ES-I3 (cell line): ENCODE data around the gene MCM8.

ENCODE experiments used
- H3K36me3 ChIP-seq: 2 replicates; pipeline ENCODE4 v1.6.1; 2013; ENCODE audit warnings: mild to moderate bottlenecking, low read length, control low read depth, moderate library complexity; ENCODE audit not compliant: insufficient read depth
- H3K4me1 ChIP-seq: 2 replicates; pipeline ENCODE4 v1.6.1; 2013; ENCODE audit warnings: mild to moderate bottlenecking, control low read depth, low read length; ENCODE audit not compliant: insufficient read depth
- H3K9ac ChIP-seq: 2 replicates; pipeline ENCODE4 v1.6.1; 2013; ENCODE audit warnings: low read depth, mild to moderate bottlenecking, low read length, moderate library complexity
- H3K9me3 ChIP-seq: 2 replicates; pipeline ENCODE4 v1.6.1; 2013; ENCODE audit warnings: mild to moderate bottlenecking, low read length, moderate library complexity; ENCODE audit not compliant: control insufficient read depth, insufficient read depth

MCM8 gene

DNA sequence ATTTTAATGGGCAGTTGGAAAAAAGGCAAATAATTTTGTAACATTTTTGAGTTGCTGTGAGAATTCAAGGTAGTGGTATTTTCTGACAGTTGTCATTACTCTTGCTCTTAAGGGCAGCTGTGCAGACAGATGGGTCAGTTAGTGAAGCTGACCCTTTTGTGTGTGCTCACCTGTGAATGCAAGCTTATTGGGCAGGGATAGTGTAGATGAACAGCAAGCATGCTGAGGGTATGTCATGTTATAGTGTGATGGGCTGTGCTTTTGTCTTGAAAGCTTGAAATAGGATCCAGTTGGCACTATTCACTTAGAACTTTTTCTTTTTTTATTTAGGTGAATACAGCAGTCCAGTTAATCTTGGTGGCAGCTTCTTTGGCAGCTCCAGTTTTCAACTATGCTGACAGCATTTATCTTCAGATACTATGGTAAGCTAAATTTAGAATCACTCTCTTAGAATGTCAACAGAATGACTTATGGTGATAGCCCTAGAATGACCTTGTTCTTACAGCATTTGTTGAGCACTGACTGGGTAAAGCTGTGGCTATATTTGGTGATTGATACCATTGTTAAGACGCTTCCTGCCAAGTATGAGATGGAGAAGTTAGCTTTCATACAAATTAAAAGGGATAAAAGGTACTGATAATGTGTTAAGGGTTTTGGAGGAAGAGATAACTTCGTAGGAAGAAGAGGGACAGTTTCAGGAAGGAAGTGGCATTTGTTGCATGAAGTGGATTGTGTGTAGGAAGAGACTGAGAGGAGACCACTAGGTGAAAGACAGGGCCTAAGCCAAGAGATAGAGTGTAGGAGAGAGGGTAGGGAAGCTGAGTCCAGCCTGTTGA is 83.9 kb downstream of the MCM8 start:
- H3K36me3 ChIP-seq, result peaks cover 5% of the 10 kb centered on the region
- H3K9me3 ChIP-seq, result no peaks in the 10 kb centered on the region
- no peak overlapping the region for H3K9ac ChIP-seq
- H3K4me1 ChIP-seq, result no peaks in the 10 kb centered on the region

DNA sequence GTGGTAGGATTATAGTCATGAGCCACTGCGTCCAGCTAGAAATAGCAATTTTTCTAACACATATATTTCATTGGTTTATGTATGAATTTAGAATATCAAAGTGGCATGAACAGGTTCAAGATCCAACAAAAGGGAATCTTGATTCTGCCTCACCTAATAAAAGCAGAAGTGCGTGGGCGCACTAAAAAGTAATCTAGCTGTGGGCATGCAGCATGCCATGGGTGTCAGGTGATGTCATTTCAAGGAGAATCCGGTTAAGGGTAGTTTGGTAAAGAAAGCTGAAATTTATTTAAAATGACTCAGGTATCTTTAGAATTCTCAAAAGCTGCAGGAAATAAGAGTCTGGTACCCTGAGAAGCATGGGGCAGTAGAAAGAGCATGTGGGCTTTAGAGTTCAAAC is 85.8 kb downstream of the MCM8 start:
- H3K9ac ChIP-seq, result no peak overlapping the region
- H3K9me3 ChIP-seq, result no peaks in the 10 kb centered on the region
- no peaks in the 10 kb centered on the region for H3K4me1 ChIP-seq
- peaks cover 11% of the 10 kb centered on the region for H3K36me3 ChIP-seq

DNA sequence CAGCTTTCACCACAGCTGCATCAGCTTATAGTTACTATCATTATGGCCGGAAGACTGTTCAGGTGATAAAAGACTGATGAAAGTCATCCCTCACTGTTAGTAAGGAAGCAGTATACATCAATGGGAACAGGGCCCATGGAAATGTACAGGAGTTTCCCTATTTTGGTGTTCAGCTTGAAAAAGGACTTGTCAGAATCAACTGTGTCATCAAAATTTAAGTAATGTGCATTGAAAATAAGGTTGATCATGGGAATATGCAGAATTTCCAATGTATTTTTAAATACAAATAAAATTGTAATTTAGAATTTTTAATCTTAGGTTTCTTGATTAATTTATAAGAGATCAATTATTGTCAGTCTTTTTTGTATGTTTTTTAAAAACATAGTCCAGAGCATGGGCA is 86.6 kb downstream of the MCM8 start:
- no peak overlapping the region for H3K9ac ChIP-seq
- peaks cover 11% of the 10 kb centered on the region for H3K36me3 ChIP-seq
- H3K9me3 ChIP-seq, result no peaks in the 10 kb centered on the region
- H3K4me1 ChIP-seq, result no peaks in the 10 kb centered on the region

DNA sequence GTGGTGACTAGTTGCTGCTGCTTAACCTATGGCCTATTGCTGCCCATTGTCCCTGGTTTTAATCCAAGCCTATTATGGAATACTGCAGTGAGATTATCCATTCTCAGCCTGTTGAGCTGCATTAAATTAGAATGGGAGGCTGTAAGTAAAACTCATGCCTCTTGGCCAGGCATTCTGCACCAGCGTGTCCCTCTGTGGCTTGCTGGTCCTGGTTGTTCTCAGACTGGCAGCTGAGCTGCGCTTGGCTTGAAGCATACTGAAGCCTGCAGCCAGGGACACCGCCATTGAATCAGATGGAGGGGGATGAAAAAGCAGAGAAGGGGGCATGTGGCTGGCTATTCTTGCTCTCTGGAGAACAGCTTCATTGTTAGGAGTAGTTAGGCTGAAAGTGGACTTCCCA is 87.8 kb downstream of the MCM8 start:
- no peaks in the 10 kb centered on the region for H3K9me3 ChIP-seq
- peaks cover 11% of the 10 kb centered on the region for H3K36me3 ChIP-seq
- H3K9ac ChIP-seq, result no peak overlapping the region
- H3K4me1 ChIP-seq, result no peaks in the 10 kb centered on the region

DNA sequence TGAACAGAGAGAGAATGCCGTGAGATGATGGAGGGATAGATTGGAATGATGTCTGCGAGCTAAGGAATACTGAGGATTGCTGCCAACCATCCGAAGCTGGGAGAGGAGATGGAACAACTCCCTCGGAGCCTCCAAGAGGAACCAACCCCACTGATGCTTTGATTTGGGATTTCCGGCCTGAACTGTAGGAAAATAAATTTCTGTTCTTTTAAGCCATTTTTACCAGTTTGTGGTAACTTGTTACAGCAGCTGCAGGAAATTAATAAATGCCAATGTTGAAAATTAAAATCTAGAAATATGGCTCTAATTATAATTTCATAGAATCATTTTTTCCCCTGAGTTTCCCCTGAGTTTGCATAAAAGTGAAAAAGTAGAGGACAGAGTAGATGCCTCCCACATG is 89.3 kb downstream of the MCM8 start:
- no peaks in the 10 kb centered on the region for H3K9me3 ChIP-seq
- H3K36me3 ChIP-seq, result peaks cover 7% of the 10 kb centered on the region
- H3K9ac ChIP-seq, result no peak overlapping the region
- no peaks in the 10 kb centered on the region for H3K4me1 ChIP-seq

DNA sequence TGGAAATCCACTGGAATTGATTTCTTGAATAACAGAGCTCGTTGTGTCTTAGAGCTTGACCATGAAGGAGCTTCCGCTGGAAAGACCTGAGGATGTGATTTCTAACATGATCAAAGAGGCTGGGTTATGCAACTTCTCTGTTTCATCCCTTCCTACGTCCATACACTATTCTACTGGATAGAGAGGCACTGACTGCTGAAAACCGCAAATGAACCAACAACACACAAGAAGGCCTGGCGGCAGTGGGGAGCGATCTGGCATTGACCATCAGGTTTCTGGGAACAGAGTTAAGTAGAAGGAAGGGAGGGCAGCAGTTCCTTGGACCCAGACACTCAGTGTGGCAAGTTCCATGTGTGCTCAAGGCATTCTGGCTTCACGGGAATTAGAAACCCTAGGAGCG is 90.1 kb downstream of the MCM8 start:
- no peaks in the 10 kb centered on the region for H3K9me3 ChIP-seq
- H3K36me3 ChIP-seq, result peaks cover 5% of the 10 kb centered on the region; the same call in 1 of the 2 replicates
- H3K4me1 ChIP-seq, result no peaks in the 10 kb centered on the region
- no peak overlapping the region for H3K9ac ChIP-seq

DNA sequence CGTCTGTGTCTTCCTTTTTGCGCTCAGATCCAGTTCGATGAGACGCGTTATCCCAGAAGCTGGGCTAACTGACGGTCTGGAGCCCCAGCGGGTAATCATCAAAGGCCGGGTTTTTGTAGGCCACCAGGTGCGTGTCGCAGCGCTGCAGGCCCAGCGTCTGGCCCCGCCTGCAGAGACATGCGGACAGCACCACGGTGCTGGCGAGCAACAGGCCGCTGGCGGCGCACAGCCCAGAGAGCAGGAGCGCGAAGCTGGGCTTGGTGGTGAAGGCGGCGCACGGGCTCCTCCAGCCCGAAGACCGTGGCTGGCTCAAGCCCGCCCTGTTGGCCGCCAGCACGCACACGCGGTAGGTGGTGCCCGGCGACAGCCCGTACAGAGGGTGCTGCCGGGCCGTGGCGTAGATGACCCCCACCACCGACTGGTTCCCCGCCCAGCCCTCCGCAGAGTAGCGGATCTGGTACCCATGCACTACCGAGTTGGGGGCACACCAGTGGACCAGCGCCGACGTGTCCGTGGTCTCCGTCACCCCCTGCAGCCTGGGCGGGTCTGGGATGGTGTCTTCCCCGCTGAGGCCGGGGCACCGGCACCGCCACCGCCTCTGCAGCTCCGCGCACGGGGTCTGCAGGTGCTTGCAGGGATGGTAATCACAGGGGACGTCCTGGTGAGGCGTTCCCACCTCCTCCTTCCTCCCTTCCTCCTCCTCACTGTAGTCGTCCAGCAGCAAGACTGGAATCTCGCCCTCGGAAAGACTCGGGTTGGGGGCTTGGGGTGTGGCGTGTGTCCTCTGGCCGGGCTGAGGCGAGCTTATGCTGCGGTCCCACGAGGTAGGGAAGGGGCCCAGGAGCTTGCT is 90.7 kb downstream of the MCM8 start:
- Histone ChIP-seq H3K4me1 (no peaks in the 10 kb centered on the region), H3K9ac (no peak overlapping the region), H3K9me3 (no peaks in the 10 kb centered on the region), H3K36me3 (peaks cover 5% of the 10 kb centered on the region; the same call in 1 of the 2 replicates)

DNA sequence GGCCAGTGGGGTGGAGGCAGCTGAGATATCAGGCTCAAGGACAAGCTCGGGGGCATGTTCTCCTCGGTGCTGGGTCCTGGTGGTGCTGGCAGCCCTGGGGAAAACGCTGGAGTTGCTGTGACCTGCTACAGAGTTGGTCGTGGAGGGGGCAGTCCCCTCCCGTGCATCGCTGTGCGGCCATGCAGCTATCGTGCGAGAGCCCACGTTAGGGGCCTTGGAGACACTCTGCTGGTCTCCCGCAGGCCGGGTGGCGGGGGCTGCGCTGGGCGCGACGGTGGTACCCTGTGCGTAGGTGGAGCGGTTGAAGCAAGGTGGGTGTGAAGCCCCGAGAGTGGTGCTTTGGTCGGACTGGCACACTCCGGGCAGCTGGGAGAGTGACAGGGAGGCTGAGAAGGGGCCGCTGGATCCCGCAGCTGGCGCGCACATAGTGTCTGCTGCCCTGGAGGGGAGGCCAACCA is 91.4 kb downstream of the MCM8 start:
- Histone ChIP-seq H3K36me3 (peaks cover 5% of the 10 kb centered on the region; the same call in 1 of the 2 replicates), H3K4me1 (no peaks in the 10 kb centered on the region), H3K9ac (no peak overlapping the region), H3K9me3 (no peaks in the 10 kb centered on the region)

DNA sequence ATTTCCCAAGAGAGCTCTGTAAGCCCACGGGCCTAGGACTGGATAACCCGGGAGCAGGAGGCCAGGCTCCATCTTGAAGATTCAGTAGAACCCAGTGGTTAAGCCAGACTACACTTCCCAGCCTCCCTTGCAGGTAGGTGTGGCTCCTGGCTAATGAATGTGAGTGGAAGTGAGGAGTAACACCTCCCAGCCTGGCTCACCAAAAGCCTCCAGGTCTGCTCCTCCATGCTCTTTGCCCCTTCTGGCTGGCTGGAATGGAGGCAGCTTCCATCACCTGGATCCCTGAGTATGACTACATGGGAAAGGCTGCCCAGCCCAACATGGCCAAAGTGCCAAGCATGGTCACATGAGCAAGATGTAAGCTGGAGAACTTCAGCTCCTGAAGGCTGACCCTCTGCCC is 93.7 kb downstream of the MCM8 start:
- Histone ChIP-seq H3K9ac (no peak overlapping the region), H3K36me3 (peaks cover 5% of the 10 kb centered on the region; the same call in 1 of the 2 replicates), H3K4me1 (no peaks in the 10 kb centered on the region), H3K9me3 (no peaks in the 10 kb centered on the region)

DNA sequence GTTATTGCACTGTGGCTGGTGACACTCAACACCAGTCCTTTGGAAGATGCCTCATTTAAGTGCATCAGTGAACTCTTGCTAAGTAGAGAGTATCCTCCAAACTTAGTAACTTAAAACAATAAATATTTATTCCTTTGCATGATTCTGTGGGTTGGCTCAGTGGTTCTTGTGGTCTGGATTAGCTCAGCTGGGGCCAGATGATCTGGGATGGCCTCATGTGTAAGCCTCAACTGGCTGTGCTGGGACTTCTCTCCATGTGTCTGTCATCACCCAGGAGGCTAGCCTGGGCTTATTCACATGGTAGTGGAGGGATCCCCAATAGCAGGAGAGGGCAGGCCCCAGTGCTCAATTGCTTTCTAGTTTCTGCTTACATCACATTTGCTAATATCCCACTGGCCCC is 95.1 kb downstream of the MCM8 start:
- Histone ChIP-seq H3K9ac (no peak overlapping the region), H3K36me3 (peaks cover 2% of the 10 kb centered on the region; the same call in 1 of the 2 replicates), H3K9me3 (no peaks in the 10 kb centered on the region), H3K4me1 (no peaks in the 10 kb centered on the region)

DNA sequence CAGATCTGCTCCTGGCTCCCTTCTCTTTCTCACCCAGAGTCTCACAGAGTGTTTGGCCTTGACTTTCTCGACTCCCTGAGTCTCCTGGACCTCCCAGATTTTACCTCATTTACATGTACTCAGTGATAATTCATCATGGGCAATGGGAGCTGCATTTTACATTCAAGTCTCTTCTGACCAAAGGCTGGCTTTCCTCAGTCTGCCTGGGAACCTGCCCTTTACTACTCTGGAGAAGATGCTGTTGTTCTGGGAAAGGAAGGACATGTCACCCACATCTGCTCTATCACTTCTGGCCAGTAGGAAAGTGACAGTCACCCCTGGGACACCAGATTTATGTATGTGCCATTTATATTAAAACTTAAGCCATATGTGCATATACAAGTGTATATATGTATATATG is 96.0 kb downstream of the MCM8 start:
- Histone ChIP-seq H3K36me3 (no peaks in the 10 kb centered on the region), H3K9me3 (no peaks in the 10 kb centered on the region), H3K9ac (no peak overlapping the region), H3K4me1 (no peaks in the 10 kb centered on the region)

DNA sequence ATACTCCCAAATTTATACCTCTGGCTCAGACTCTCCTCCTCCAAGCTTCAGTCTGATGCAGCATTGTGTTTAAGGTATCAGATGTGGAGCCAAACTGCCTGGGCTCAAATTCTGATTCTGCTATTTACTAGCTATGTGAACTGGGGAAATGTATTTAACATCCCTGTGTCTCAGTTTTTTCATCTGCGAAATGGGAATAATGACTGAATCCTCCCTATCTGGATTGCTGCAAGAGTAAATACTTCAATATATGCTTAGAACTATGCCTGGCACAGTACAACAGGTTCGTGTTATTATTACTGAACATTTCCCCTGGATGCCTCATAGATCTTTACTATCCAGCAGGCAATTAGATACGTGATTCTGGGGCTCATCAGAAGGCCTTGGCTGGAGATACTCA is 97.9 kb downstream of the MCM8 start:
- no peak overlapping the region for H3K9ac ChIP-seq
- H3K9me3 ChIP-seq, result no peaks in the 10 kb centered on the region
- peaks cover 6% of the 10 kb centered on the region; the same call in 1 of the 2 replicates for H3K4me1 ChIP-seq
- no peaks in the 10 kb centered on the region for H3K36me3 ChIP-seq
